Measurements from ENCODE around the gene BMPR1A.
"Not testable (repeated sequence)": the region's sequence is repeated elsewhere in the genome, so short reads cannot be mapped to it uniquely, and the experiment has no call there.

Gene BMPR1A

DNA sequence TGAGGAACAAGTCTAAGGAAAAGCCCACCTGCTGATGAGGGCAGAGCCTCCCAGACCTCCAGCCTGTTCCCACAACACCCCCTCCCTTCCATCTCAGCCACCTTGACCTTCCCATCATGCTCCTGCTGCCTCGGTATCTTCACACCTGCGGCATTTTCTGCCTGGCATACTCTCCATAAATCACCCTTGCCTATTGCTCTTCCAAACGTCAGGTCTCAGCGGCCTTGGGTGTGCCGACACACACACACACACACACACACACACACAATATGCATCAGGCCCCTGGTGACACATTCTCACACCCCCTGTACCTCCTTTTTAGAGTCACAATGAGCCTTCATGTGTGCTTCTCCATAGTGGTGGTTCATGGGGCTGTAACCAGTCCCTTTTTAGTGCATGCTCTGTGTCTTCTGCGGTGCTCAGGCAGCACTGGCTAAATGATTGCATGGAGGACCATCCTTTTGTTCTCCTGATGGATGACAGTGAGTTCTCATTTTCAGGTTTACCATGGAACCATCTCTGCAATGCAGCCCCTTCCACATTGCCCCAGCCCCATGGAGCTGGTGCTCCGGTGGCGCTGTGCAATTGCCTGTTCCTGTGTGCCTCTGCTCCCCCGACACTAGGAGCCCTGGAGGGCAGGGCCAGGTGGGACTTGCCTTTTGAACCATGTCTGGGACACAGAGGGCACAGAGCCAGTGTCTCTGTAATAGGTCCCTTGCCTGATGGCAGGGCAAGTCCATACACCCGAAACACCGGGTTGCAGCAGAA, 216.4 kb downstream of the BMPR1A start:
- FAIRE-seq: no peak

GRCh38 chr10:86974484-86974883, 218.1 kb downstream of the BMPR1A start:
- no peak for FAIRE-seq

- FAIRE-seq: no peak
Measured at GRCh38 chr10:86976362-86977056, 220.1 kb downstream of the BMPR1A start.

GRCh38 chr10:86978457-86978856, 222.0 kb downstream of the BMPR1A start:
- FAIRE-seq: not testable (repeated sequence)

DNA sequence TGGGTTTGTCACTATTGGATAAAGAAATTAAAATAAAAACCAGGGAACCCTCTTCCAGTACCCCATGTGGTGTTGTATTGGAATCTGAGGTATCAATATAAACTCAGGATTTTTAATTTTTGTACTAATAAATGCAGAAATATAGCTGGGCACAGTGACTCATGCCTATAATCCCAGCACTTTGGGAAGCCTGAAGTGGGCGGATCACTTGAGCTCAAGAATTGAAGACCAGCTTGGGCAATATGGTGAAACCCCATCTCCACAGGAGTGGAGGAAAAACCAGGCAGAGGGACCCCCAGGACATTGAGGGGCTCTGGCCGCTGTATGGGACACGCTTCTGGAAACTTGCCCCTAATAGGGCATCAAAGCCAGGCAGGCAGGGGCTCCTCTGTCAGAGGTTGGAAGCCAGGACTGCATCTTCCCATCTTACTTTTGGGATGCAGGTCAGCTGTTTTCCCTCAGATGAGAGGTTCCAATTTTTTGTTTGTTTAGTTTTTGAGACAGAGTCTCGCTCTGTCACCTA, 222.9 kb downstream of the BMPR1A start:
- FAIRE-seq: no peak

DNA sequence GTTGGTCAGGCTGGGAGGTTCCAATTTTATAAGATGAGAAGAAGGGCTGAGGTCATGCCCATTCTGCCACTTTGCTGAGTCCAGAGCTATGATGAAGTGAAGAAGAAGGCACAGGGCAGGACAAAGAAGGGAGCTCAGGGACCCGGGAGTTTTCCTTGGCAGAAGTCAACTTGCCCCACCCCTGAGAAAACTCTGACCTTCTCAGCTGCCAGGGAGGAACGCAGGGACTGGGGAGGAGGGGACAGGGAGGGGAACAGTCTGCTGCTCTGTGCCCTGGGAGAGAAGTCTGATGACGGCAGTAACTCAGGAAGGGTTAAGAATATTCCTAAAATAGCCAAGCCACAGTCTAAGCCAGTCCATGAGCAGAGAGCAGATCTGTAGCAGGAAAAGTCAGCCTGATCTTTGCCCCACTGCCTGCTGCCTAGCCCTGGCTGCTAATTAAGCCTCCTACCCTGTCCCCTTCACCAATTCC, 223.6 kb downstream of the BMPR1A start:
- no peak for FAIRE-seq

GRCh38 chr10:86981020-86981419, 224.6 kb downstream of the BMPR1A start:
- FAIRE-seq: not testable (repeated sequence)

DNA sequence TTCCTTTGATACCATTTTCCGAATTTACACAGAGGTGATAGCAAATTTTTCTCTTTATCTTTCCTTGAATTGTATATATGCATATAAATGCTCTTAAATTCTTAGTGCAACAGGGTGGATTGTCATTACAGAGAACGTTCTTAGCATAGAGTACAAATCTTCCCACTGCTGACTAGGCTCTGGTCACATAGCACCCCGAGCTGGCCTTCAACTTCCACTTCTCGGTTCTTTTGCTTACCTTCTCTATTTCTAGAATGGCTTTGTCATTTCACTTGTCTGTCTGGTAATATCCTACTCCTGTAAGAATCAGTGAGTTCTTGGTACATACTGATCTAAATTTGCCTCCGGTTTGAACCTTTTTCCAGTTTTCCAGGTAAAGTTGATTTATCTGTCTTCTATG, 225.3 kb downstream of the BMPR1A start:
- no peak for FAIRE-seq
